ENCODE results near the gene EBF3. TPM values are rescaled to one million over a fixed set of nuclear protein-coding genes. Genes with fewer than 3 reads are reported as not detected.

Gene EBF3
- total RNA-seq, 4 donors from 2014 or later: 29.1 to 50.9 (median 43.9) TPM

DNA sequence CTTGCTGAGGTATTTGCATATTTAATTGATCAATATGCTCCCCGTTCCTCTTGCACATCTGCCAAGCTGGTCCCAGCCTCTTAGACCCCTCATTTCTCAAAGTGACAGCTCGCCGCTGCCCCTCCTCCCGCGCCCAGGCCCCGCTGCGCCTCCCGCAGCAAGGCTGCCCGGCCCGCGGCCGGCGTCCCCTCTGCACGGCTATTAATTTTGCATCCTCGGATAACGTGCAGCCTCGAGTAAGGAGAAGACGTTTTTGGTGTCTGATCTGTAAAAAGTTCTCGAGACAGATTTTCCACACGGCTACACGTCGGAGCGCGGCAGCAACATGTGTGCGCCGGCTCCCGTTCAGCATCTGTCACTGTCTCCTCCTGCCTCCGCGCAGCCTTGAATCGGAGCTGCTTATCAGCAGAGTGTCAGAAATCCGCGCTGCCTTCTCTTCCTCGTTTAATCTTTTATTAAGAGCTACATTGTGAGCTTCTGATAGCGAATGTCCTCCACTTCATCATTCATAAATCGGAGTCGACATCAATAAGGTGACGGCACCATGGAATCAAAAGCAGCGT, 65.3 kb downstream of the EBF3 start:
- TF ChIP-seq CTCF (IDR thresholded peaks at IDR 0.05; ENCODE audit: low read depth): no peak

DNA sequence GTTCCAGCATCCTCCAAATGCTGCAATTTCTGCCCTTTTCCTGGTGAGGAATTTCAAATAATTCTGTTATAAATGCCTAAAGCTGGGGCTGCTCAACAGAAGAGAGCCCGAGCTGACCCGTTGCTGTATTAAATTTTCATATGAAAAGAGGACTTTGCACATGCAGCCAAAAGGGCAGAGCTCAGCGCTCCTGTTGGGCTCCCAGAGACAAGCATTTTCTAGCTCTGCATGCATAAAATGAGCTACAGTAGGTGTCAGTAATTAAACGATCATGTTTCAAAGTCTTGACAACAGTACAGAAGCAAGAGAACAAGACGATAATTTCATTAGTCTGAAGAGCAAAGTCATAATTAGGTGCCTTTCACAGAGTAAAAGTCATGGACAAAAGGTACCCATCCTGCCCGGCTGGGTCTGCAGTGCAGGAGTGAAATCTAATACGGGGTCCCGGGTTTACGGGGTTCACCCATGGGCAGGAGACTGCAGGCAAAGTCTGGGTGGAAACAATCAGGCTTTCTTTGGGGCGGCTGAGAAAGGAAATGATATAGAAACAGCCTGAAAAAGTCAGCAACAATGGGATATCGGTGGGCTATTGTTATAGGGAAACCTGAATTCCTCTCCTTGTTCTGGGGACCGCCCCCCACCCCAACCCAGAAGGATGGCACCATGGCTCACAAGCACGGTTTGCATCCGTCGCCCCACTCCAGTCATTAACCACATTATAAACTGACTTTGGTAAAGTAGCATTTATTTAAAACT, 66.0 kb downstream of the EBF3 start:
- TF ChIP-seq CTCF (IDR thresholded peaks at IDR 0.05; ENCODE audit: low read depth): no peak

GRCh38 chr10:129896860-129897200, 67.2 kb downstream of the EBF3 start:
- no peak for TF ChIP-seq CTCF (IDR thresholded peaks at IDR 0.05; ENCODE audit: low read depth)

DNA sequence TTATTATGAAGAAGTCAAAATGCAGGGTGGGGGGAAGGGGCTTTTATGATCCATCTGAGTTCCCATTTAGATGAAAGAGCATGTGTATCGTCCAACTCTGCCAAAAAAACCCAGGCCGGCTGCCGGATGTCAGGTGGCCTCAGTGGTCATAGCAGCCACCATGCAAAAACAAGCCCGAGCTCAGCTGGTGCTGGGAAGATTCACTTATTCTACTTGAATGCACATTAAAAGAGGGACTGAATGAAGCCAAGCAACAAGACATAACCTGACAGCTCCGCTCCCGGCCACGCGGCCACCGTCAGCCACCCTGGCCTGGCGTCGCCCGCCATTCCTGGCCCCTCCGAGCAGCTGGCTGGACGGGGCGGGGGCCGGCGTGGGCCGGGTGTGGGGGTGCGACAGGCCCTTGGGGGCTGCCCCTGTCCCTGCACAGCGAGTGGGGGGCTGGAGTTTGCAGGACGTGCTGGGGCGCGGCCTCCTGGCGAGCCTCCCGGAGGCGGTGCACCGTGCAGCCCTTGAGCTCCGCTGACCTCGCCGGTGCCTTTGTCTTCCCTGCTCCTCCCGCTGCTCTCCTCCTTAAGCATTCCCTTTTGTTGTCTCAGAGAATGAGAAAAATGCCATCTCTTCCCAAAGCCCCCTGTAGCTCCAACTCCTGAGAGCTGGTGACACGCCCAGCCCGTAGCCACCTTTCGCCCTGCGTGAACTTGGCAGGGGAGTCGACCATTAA, 67.8 kb downstream of the EBF3 start:
- TF ChIP-seq CTCF (IDR thresholded peaks at IDR 0.05; ENCODE audit: low read depth): no peak

DNA sequence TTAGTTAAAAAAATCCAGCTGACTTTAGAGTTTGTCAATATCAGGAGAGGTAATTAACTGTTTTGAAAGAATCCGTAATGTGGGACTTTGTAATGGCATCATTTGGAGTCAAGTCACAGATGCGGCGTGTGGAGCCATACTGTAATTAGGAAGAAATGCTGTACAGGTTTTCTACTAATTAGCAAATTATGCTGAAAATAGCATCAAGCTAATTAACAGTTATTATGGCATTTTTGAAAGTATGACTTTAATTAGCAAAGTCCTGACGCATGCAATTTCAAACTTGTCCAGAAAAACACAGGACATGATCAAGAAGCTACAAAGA, 68.3 kb downstream of the EBF3 start:
- no peak for TF ChIP-seq CTCF (IDR thresholded peaks at IDR 0.05; ENCODE audit: low read depth)

DNA sequence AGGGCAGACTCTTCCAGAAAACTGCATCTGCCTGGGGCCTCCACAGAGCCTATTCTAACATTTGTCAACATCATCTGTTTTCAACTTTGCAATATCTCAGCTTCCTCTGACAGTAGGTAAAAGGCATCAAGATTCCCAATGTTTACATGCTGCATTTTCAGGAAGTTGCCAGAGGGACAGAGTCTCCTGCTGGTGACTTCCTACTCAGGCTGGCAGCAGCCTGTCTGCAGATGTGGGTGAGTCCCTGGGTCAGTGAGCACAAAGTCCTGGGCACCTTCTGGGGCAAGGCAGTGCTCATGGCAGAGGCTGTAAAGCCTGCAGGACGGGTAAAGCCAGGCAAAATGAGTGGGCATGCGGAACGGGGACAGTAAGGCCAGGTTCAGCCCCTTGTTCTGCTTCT, 69.4 kb downstream of the EBF3 start:
- TF ChIP-seq CTCF (IDR thresholded peaks at IDR 0.05; ENCODE audit: low read depth): no peak
